ENCODE results near the gene PTPN14. TPM values are rescaled to one million over a fixed set of nuclear protein-coding genes. Genes with fewer than 3 reads are reported as not detected.

Gene PTPN14
- total and polyA plus RNA-seq, 2 experiments from 2014 or later, result 18.7 to 70.2 TPM

- TF ChIP-seq EZH2 (IDR thresholded peaks at IDR 0.05; ENCODE audit: low read depth, unreplicated experiment) (no peak), NANOG (IDR thresholded peaks at IDR 0.05; ENCODE audit: borderline replicate concordance) (no peak), ZNF114 (CRISPR knock-in tag; IDR thresholded peaks at IDR 0.05) (no peak), ZNF331 (CRISPR knock-in tag; IDR thresholded peaks at IDR 0.05; ENCODE audit: low read depth) (no peak), POLR2AphosphoS5 (IDR thresholded peaks at IDR 0.05; ENCODE audit: low read depth) (no peak), JUNB (IDR thresholded peaks at IDR 0.05; ENCODE audit: unreplicated experiment) (no peak), EZH2phosphoT487 (IDR thresholded peaks at IDR 0.05; ENCODE audit: unreplicated experiment) (no peak)
These were observed 147.2 kb downstream of the PTPN14 start (continued) for GRCh38 chr1:214404154-214404553.

GRCh38 chr1:214403431-214403830 is 148.0 kb downstream of the PTPN14 start:
- no peak overlapping the region for H3K27ac Mint-ChIP-seq
- no peaks in the 10 kb centered on the region; the same call in 1 of the 2 replicates for H3K79me2 ChIP-seq (replicated peaks; ENCODE audit: insufficient read depth)
- TF ChIP-seq CTCF (conservative IDR thresholded peaks at IDR 0.05; ENCODE audit: low read depth in 2 of 2) (no peak), NANOG (IDR thresholded peaks at IDR 0.05; ENCODE audit: borderline replicate concordance) (no peak), REST (IDR thresholded peaks at IDR 0.05; ENCODE audit: unreplicated experiment) (no peak), JUNB (IDR thresholded peaks at IDR 0.05; ENCODE audit: unreplicated experiment) (no peak), ETS1 (IDR thresholded peaks at IDR 0.05) (no peak), ZNF331 (CRISPR knock-in tag; IDR thresholded peaks at IDR 0.05; ENCODE audit: low read depth) (no peak), ZNF462 (CRISPR knock-in tag; IDR thresholded peaks at IDR 0.05) (no peak), ZNF114 (CRISPR knock-in tag; IDR thresholded peaks at IDR 0.05) (no peak), EZH2 (IDR thresholded peaks at IDR 0.05; ENCODE audit: low read depth, unreplicated experiment) (no peak), STAT1 (IDR thresholded peaks at IDR 0.05; ENCODE audit: unreplicated experiment) (no peak), EZH2phosphoT487 (IDR thresholded peaks at IDR 0.05; ENCODE audit: unreplicated experiment) (no peak), CREB1 (CRISPR knock-in tag; IDR thresholded peaks at IDR 0.05; ENCODE audit: low read depth) (no peak)

More at GRCh38 chr1:214403431-214403830, 148.0 kb downstream of the PTPN14 start:
- Histone ChIP-seq H3K27me3 (ENCODE audit: insufficient read depth) (no peaks in the 10 kb centered on the region), H4K20me1 (replicated peaks; ENCODE audit: insufficient read depth) (no peaks in the 10 kb centered on the region), H3K4me3 (no peak overlapping the region), H3F3A (replicated peaks; ENCODE audit: low read depth) (no peaks in the 10 kb centered on the region), H3K4me1 (ENCODE audit: insufficient read depth) (peaks cover 22% of the 10 kb centered on the region), H3K4me2 (no peak overlapping the region), H3K27ac (ENCODE audit: low read depth) (peak overlapping the region; percentile 64; the same call in 1 of the 2 replicates), H3K9me2 (ENCODE audit: insufficient read depth) (no peaks in the 10 kb centered on the region), H2AFZ (no peak overlapping the region), H3K36me3 (ENCODE audit: insufficient read depth) (peaks cover 3% of the 10 kb centered on the region; the same call in 1 of the 2 replicates)
- ATAC-seq, result no peak
- no peak for DNase-seq (ENCODE audit: low spot score)
- Mint-ChIP-seq H3K27me3 (ENCODE audit: insufficient read depth, low read depth, poor library complexity) (peaks cover 4% of the 10 kb centered on the region), H3K4me3 (no peak overlapping the region), H3K9me3 (no peaks in the 10 kb centered on the region), H3K36me3 (ENCODE audit: low read depth) (peaks cover 25% of the 10 kb centered on the region), H3K4me1 (peaks cover 34% of the 10 kb centered on the region)

Measured in GM23338 (cell line).